Measurements from ENCODE around the gene PSMD8.

GRCh38 chr19:38425810-38426466 is 51.6 kb downstream of the PSMD8 start, which contains the start of gene RASGRP4:
- TF ChIP-seq EZH2phosphoT487 (IDR thresholded peaks at IDR 0.05; ENCODE audit: insufficient read depth, low read depth) (no peak), EZH2 (IDR thresholded peaks at IDR 0.05; ENCODE audit: insufficient read depth, poor library complexity, severe bottlenecking) (no peak)
